A549 treated with AZD9567 at 1 μM for 4 hours (cell line): Measurements from ENCODE around the gene ZDHHC1. TPM values are rescaled to one million over a fixed set of nuclear protein-coding genes. Genes with fewer than 3 reads are reported as not detected.

Source experiments
- total RNA-seq: library from RNA; stranded (reverse); fragments of 200-300 nt; extraction: Qiagen RNA extraction; gene quantifications from 5 replicates; pipeline ENCODE4 v1.2.3, GENCODE V29; 2022; ENCODE audit not compliant: insufficient read depth

The ZDHHC1 gene
- total RNA-seq, result 3.8 to 7.5 TPM (median 7.0 TPM) in 5 replicates

GRCh38 chr16:67415872-67416793 is at the start of gene ZDHHC1:
TSS of gene ZDHHC1 (minus strand) at chr16:67416477. CDS start at chr16:67407775, 8,702 bp downstream.

DNA sequence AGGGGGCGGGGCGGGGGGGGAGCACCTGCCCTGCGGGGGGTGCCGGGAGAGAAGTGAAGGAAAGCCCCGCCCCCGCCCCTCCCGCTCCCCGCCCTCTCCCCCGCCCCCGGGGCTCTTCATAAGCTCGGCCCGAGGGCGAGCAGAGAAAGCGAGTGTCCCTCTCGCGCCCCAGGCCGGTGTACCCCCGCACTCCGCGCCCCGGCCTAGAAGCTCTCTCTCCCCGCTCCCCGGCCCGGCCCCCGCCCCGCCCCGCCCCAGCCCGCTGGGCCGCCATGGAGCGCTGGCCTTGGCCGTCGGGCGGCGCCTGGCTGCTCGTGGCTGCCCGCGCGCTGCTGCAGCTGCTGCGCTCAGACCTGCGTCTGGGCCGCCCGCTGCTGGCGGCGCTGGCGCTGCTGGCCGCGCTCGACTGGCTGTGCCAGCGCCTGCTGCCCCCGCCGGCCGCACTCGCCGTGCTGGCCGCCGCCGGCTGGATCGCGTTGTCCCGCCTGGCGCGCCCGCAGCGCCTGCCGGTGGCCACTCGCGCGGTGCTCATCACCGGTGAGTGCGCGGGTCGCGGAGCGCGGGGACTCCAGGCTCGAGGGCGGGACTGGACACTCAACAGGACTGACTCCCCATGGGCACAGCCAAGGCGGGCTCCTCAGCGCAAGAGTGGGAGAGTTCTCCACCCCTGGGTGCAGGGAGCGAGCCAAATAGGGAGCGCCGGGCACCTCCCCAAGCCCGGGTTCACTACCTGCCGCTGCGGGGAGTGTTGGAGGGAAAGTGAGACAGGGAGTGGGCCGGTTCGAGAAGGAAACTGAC is 14.9 kb upstream of the ZDHHC1 start, which contains the start of gene HSD11B2:
TSS of gene HSD11B2 (plus strand) at position 145 of the 798 bp plus-strand sequence. CDS start at position 273, 128 bp downstream.

GRCh38 chr16:67393111-67393787 is 23.0 kb downstream of the ZDHHC1 start, which contains the start of gene TPPP3:
TSS of gene TPPP3 (minus strand) at chr16:67393498. CDS start at chr16:67391111, 2,387 bp downstream.

Other genes with a start within 250 kb of the ZDHHC1 start
- 43.9 to 83.6 TPM (median 80.7 TPM) in 5 replicates for gene NOL3, start 245.9 kb downstream of the ZDHHC1 start, total RNA-seq
- gene MATCAP1, start 232.5 kb downstream of the ZDHHC1 start, total RNA-seq, result 5.3 to 8.6 TPM (median 6.8 TPM) in 5 replicates
- 0.07 to 0.15 TPM (median 0.12 TPM) in 4 of 5 replicates, not detected in the other for gene EXOC3L1, start 226.3 kb downstream of the ZDHHC1 start, total RNA-seq
- gene E2F4, start 224.3 kb downstream of the ZDHHC1 start, total RNA-seq, result 102 to 121 TPM (median 104 TPM) in 5 replicates
- gene ELMO3, start 217.3 kb downstream of the ZDHHC1 start, total RNA-seq, result 1.6 to 1.7 TPM (median 1.7 TPM) in 4 of 5 replicates, not detected in the other
- 87.8 to 101 TPM (median 94.4 TPM) in 5 replicates for gene TMEM208, start 189.3 kb downstream of the ZDHHC1 start, total RNA-seq
- gene FHOD1, start 169.0 kb downstream of the ZDHHC1 start, total RNA-seq, result 31.6 to 55.6 TPM (median 50.4 TPM) in 5 replicates
- gene SLC9A5, start 167.5 kb downstream of the ZDHHC1 start, total RNA-seq, result 0.41 to 2.0 TPM (median 1.5 TPM) in 5 replicates
- 10.3 to 13.6 TPM (median 13.0 TPM) in 5 replicates for gene PLEKHG4, start 136.9 kb downstream of the ZDHHC1 start, total RNA-seq
- 0.11 to 0.85 TPM (median 0.27 TPM) in 4 of 5 replicates, not detected in the other for gene KCTD19, start 89.7 kb downstream of the ZDHHC1 start, total RNA-seq
- 0.13 to 0.29 TPM (median 0.15 TPM) in 3 of 5 replicates, not detected in the others for gene LRRC36, start 89.7 kb downstream of the ZDHHC1 start, total RNA-seq
- 2.1 to 13.9 TPM (median 13.1 TPM) in 5 replicates for gene TPPP3, start 23.0 kb downstream of the ZDHHC1 start, total RNA-seq
- gene HSD11B2, start 14.6 kb upstream of the ZDHHC1 start, total RNA-seq, result 1.6 to 2.2 TPM (median 1.8 TPM) in 5 replicates
- gene ATP6V0D1, start 64.7 kb upstream of the ZDHHC1 start, total RNA-seq, result 94.7 to 122 TPM (median 111 TPM) in 5 replicates
- not detected in 5 replicates for gene AGRP, start 67.1 kb upstream of the ZDHHC1 start, total RNA-seq
- 36.7 to 43.5 TPM (median 40.1 TPM) in 5 replicates for gene RIPOR1, start 112.4 kb upstream of the ZDHHC1 start, total RNA-seq
- gene CTCF, start 146.0 kb upstream of the ZDHHC1 start, total RNA-seq, result 32.8 to 40.3 TPM (median 34.0 TPM) in 5 replicates
- gene CARMIL2, start 228.7 kb upstream of the ZDHHC1 start, total RNA-seq, result 0.62 to 2.4 TPM (median 2.1 TPM) in 5 replicates
- gene ACD, start 243.8 kb upstream of the ZDHHC1 start, total RNA-seq, result 34.7 to 38.7 TPM (median 36.6 TPM) in 5 replicates
- gene PARD6A, start 244.5 kb upstream of the ZDHHC1 start, total RNA-seq, result 1.8 to 2.2 TPM (median 2.1 TPM) in 4 of 5 replicates, not detected in the other